Activated CD8-positive, alpha-beta memory T cell treated with anti-CD3 and anti-CD28 coated beads, Interleukin-2, amount 50 U/mL, for 4 hours (primary cell): ENCODE results near the gene TBC1D21.
"Not testable (repeated sequence)": the region's sequence is repeated elsewhere in the genome, so short reads cannot be mapped to it uniquely, and the experiment has no call there.

ENCODE experiments used
- DNase-seq: peaks from one replicate; pipeline ENCODE4 v3.0.0-alpha.2; 2020

Gene TBC1D21

GRCh38 chr15:73932381-73933191 lies 59.2 kb downstream of the TBC1D21 start:
- no peak for DNase-seq

GRCh38 chr15:73934281-73934680 lies 60.9 kb downstream of the TBC1D21 start:
- no peak for DNase-seq

GRCh38 chr15:73935547-73935946 lies 62.2 kb downstream of the TBC1D21 start:
- DNase-seq: no peak

- no peak for DNase-seq
These were observed 62.8 kb downstream of the TBC1D21 start for GRCh38 chr15:73936181-73936580.

GRCh38 chr15:73936588-73937290 lies 63.4 kb downstream of the TBC1D21 start:
- no peak for DNase-seq

- no peak for DNase-seq
These were observed 63.9 kb downstream of the TBC1D21 start for GRCh38 chr15:73937296-73937695.

DNA sequence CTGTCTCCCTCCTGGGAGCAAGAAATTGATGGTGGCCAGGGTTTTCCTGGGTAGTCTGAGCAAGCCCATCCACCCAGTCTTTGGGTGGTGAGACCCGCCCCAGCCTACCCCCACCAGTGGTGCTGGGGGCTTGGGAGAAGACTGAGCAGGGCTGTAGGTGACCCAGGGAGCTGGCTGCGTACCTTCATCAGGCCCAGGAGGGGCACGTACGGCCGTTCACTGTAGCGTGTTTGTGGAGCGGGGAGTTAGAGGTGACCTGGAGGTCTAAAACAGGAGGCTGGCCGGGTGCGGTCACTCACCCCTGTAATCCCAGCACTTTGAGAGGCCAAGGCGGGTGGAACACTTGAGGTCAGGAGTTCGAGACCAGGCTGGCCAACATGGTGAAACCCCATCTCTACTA lies 64.4 kb downstream of the TBC1D21 start:
- DNase-seq: no peak

GRCh38 chr15:73938516-73938915 lies 65.2 kb downstream of the TBC1D21 start:
- DNase-seq: not testable (repeated sequence)
